CD4-positive, alpha-beta T cell treated with Interleukin-10 for 1 hour (primary cell): ENCODE results near the gene CST9L.
A peak's percentile ranks its signal among the peaks of the same experiment; 100 is the strongest.

Source experiments
- DNase-seq: peaks from one replicate; pipeline ENCODE4 v3.0.0-alpha.2; 2020

Gene CST9L, protein sequence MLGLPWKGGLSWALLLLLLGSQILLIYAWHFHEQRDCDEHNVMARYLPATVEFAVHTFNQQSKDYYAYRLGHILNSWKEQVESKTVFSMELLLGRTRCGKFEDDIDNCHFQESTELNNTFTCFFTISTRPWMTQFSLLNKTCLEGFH

GRCh38 chr20:23568320-23568970 is at the start of gene CST9L:
TSS of gene CST9L (minus strand) at chr20:23568484. CDS start at chr20:23568450, 34 bp downstream.
- no peak for DNase-seq

DNA sequence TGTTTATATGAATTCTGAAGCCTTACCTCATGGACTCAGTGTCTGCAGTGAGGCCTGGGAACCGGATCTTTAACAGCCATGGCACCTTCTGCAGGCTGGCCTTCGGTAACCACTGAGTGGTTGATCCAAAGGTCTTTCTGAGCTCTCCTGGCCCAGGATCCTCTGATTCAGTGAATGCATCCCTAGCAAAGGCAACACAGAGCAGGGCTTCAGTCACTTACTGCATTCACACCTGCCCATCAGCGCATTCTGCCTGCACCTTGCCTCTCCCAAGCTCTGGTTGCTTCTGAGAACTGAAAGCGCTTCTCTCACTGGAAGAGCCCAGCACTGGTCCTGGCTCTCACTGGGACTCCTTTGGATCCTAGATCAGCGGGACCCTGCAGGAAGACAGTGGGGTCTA is 45.9 kb upstream of the CST9L start:
- no peak for DNase-seq

DNA sequence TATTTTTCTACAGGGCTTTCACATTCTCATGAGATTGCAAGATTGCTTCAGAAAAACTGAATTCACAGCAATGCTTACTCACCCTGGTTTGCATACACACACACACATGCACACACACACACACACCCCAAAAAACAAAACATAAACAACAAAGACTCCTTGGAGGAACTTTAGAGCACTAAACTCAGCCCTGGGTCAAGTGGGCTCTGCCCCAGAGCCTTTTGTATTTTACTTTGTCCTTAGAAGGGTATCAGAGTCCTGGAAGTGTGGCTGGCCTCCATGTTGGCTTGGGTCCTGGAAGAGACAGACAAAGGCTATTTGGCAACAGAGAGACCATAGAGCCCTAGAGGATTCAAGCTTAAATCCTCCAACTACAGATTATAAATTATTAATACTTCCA is 45.4 kb upstream of the CST9L start:
- no peak for DNase-seq

DNA sequence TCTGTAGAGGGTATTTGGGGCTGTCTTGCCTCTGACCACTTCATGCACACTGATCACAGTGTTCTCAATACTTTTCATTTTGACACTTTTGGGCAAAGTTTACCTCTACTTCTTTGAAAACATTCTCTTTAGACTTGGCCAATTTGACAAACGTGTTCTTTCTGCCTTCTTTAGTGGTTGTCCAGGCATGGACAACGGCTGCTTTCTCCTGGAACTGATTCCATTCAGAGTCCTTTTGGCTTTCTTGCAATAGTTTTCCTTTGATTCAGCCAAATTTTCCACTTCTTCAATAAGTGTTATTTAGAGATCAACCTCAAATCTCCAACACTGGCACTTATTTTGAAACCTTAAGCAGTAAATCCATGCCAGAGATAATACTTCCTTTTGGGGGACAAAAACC is 44.1 kb upstream of the CST9L start:
- no peak for DNase-seq

- DNase-seq: no peak
These were observed 41.3 kb upstream of the CST9L start for GRCh38 chr20:23609486-23610109.

DNA sequence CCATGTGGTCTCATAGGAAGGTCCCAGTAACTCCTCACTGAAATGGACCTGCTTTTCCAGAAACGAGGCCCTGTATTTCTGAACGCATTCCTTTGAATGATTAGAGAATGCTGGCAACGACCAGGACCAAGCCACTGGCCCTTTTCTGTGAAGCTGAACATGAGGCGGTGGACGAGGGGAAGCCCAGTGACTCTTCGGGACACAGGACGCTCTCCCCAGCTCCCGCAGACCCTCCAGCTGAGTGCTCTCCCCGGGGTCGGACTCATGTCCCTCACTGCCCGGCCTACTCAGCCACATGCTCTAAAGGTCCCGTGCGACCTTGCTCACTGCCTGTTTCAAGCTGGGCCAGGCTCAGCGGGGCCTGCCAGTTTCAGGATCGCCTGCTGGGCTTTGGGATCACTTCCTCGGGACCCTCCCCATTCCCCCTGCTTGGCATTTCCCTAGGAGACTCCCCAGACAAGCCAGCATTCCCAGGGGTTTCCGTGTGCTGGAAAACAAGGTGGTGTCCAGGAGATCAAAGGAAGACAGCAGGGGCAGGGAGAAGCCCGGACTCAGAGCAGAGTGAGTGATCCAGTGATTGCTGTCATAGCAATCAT is 40.1 kb upstream of the CST9L start:
- DNase-seq: no peak

- no peak for DNase-seq
These were observed 39.4 kb upstream of the CST9L start for GRCh38 chr20:23607497-23608245.

- peak; percentile 70 for DNase-seq
These were observed 38.4 kb upstream of the CST9L start for GRCh38 chr20:23606652-23607049.

- DNase-seq: no peak
These were observed 37.8 kb upstream of the CST9L start, which contains the start of gene CST9 for GRCh38 chr20:23605867-23606651. TSS of gene CST9 (minus strand) at chr20:23605917. CDS start at chr20:23605864, 53 bp downstream.

DNA sequence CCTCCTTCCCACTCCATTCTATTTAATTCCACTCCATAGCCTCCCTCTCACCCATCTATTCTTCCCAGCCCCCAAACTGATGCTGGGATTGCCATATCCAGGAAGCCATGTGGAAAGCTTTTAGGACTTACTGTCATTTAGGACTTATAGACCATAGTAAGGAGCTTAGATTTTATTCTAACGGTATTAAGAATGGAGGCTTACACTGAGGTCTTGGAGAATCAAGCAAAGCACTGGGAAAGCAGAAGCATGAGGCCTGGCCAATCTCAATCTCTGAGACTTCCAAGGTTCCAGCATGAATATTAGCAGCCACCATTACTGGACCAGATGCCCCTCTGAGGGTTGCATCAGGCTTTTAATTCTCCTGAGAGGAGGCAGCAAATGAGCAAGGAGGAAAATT is 36.0 kb upstream of the CST9L start:
- no peak for DNase-seq

GRCh38 chr20:23603321-23603720 is 35.0 kb upstream of the CST9L start:
- DNase-seq: no peak

DNA sequence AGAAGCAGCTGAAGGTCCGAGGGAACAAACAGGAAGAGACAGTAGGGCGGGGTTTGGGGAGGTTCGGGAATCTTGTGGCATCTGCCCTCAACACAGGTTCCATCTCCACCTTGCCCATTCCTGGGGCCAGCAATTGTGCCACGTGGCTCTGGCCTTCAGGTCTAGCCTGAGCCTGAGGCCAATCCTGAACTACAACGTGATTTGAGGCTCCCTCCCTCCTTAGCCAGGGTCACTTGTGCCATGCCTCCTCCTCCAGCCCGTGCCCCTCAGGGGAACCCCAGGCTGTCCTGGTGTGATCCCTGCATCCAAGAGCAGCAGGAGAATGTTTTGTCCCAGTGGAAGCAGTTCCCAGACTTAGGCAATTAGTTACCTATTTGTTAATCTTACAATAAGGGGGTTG is 34.4 kb upstream of the CST9L start:
- DNase-seq: no peak

DNA sequence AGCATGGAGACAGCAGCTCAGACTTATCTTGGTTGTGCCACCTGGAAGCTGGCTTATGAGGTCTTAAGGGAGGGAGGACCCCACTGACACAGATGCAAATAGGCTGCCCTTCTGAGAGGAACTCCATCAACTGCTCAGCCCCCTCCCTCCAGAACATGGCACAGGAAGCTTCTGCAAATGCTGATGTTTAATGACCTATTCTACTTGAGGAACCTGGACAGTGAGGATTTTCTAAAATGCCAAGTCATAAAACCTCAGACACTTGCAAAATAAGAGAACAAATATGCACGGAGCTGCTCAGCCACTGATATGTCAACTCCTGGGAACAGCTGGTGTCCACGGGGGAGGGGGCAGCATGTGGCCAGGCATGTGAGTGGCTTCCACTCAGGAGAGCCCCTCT is 34.0 kb upstream of the CST9L start:
- no peak for DNase-seq

DNA sequence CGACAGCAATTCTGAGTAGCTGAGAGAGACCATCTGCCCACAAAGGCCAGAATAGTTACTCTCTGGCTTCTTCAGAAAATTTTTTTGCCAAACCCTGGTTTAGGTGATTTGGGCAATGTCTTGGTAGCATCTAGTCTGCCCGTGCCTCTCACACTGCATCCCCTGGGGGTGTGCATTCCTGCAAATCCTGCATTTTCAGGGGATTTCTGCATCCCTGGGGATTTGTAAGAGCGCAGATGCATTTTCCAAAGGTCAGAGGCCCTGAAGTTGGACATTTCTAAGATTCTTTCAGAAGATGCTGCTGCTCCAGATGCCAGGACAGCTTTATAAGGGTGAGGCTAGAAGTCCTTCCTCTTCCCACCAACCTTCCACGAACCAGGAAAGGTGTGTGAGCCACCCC is 33.4 kb upstream of the CST9L start:
- DNase-seq: no peak

- DNase-seq: no peak
These were observed 30.2 kb upstream of the CST9L start for GRCh38 chr20:23598481-23598880.

DNA sequence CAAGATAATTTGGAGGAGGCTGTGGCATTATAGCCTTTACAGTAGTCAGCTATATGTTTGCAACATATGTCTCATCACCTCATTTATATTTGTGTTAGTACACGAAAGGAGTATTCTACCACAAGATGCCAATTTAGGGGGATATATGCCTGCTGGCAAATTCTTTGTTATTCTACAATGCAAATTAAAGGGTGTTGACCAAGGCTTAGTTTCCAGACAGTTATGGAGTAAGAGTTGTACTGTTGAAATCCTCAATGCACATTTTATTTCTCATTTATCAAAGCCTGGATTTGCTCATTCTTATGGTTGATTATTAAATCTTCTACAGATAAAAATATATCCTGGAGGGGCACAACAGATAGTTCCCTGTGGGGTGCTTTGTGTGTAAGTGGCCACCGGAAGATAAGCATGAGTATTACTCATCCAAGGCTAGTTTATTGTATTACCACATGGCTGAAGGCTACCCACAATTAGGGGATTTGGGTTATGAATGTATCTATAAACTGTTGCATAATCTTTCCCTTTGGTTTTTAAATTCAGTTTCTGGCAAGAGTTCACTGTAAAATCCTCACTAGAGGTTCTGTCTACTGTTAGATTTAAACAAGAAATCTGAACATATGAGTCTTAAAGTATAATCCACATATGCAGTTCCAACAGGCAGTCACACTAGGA is 28.4 kb upstream of the CST9L start:
- no peak for DNase-seq

GRCh38 chr20:23595941-23596340 is 27.7 kb upstream of the CST9L start:
- DNase-seq: no peak

GRCh38 chr20:23588434-23589403 is 20.4 kb upstream of the CST9L start:
- no peak for DNase-seq

GRCh38 chr20:23587631-23588030 is 19.3 kb upstream of the CST9L start:
- no peak for DNase-seq

GRCh38 chr20:23586735-23587525 is 18.6 kb upstream of the CST9L start:
- no peak for DNase-seq
